Measurements from ENCODE around the gene RNF121.
"Not testable (repeated sequence)": the region's sequence is repeated elsewhere in the genome, so short reads cannot be mapped to it uniquely, and the experiment has no call there.

The RNF121 gene

GRCh38 chr11:71928737-71929443 is at the start of gene RNF121:
RNF121 (plus strand) TSS chr11:71929046; CDS start chr11:71929062, 16 bp downstream.
- DNase-seq (ENCODE audit: low spot score) = peak; percentile 97

DNA sequence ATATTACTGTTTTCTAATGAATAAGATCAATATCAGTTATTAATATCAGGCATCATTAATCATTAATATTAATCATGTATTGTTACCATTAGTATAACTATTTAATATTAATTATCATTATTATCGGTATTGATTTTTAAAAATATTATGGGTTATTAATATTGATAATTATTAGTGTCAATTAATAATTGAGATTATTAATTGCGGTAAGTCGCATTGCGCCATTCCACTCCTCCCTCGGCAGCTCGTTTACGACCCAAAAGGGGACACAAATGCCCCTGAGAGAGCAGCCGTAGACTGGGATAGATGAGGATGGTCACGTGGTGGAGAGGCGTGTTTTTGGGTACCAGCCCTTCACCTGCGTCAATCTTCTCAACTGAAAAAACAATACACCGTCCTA is 43.0 kb upstream of the RNF121 start:
- not testable (repeated sequence) for DNase-seq (ENCODE audit: low spot score)

DNA sequence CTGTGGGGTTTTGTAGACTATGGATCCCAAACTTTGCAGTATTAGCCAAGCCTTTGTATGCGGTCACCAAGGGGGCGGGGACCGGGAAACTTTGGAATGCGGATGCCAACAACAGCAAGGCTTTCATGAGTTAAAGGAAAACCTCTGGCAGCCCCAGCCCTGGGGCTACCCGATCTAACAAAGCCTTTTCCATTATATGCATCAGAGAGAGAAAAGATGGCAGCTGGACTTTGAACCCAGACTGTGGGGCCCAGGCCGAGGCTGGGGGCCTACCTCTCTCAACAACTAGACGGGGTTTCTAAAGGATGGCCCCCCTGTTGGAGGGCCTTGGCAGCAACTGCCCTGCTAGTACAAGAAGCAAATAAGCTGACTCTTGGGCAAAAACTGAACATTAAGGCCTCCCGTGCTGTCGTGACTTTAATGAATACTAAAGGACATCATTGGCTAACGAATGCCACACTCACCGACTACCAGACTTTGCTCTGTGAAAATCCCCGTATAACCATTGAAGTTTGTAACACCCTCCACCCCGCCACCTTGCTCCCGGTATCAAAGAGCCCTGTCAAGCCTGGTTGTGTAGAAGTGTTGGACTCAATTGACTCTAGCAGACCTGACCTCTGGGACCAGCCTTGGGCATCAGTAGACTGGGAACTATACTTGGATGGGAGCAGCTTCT is 40.4 kb upstream of the RNF121 start:
- DNase-seq (ENCODE audit: low spot score) = not testable (repeated sequence)

GRCh38 chr11:71889181-71889872 is 39.5 kb upstream of the RNF121 start:
- not testable (repeated sequence) for DNase-seq (ENCODE audit: low spot score)

DNA sequence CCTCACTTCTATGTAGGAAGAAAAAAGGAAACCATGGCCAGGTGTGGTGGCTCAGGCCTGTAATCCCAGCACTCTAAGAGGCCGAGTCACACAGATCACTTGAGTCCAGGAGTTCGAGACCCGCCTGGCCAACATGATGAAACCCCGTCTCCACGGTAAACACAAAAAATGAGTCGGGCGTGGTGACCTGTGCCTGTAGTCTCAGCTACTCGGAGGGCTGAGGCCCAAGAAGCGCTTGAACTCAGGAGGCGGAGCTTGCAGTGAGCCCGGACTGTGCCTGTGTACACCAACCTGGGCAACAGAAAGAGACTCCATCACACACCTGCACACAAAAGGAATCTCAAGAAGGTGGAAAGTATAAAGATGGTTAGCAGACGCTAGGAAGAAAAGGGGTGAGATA is 32.9 kb upstream of the RNF121 start:
- no peak for DNase-seq (ENCODE audit: low spot score)

DNA sequence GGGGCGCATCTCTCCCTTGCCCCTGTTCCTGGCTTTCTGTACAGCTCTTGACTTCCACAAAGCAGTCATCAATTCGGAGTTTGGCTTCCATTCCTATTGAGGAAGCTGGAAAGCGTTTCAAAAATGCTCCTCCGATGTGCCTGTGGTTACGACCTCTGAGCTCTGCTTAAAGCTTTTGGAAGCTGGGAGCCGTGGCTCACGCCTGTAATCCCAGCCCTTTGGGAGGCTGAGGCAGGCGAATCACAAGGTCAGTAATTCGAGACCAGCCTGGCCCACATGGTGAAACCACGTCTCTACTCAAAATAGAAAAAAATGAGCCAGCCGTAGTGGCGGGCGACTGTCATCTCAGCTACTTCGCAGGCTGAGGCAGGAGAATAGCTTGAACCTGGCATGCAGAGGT is 27.7 kb upstream of the RNF121 start:
- DNase-seq (ENCODE audit: low spot score) = not testable (repeated sequence)

DNA sequence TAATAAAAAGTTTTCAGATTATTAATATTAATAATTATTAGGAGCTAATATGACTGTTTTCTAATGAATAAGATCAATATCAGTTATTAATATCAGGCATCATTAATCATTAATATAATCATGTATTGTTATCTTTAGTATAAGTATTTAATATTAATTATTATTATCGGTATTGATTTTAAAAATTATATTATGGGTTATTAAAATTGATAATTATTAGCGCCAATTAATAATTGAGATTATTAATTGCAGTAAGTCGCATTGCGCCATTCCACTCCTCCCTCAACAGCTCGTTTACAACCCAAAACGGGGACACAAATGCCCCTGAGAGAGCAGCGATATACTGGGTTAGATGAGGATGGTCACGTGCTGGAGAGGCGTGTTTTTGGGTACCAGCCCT is 20.6 kb upstream of the RNF121 start:
- no peak for DNase-seq (ENCODE audit: low spot score)

DNA sequence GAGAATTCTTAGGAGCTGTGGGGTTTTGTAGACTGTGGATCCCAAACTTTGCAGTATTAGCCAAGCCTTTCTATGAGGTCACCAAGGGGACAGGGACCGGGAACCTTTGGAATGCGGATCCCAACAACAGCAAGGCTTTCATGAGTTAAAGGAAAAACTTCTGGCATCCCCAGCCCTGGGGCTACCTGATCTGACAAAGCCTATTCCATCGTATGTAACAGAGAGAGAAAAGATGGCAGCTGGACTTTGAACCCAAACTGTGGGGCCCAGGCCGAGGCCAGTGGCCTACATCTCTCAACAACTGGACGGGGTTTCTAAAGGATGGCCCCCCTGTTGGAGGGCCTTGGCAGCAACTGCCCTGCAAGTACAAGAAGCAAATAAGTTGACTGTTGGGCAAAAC is 18.1 kb upstream of the RNF121 start:
- not testable (repeated sequence) for DNase-seq (ENCODE audit: low spot score)

DNA sequence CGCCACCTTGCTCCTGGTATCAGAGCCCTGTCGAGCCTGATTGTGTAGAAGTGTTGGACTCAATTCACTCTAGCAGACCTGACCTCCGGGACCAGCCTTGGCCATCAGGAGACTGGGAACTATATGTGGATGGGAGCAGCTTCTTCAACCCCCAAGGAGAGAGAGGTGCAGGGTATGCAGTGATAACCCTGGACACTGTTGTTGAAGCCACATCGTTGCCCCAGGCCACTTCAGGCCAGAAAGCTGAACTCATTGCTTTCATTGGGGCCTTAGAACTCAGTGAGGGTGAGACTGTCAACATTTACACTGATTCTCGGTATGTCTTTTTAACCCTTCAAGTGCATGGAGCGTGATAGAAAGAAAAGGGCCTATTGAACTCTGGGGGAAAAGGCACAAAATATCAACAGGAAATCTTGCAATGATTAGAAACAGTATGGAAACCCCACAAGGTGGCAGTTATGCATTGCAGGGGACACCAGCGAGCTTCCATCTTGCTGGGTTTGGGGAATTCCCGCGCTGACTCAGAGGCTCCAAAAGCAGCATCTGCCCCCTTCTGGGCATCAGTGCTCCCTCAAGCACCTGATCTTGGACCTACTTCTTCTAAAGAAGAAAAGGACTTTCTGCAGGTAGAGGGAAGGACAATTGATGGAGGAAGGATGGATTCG is 17.4 kb upstream of the RNF121 start:
- DNase-seq (ENCODE audit: low spot score) = not testable (repeated sequence)

DNA sequence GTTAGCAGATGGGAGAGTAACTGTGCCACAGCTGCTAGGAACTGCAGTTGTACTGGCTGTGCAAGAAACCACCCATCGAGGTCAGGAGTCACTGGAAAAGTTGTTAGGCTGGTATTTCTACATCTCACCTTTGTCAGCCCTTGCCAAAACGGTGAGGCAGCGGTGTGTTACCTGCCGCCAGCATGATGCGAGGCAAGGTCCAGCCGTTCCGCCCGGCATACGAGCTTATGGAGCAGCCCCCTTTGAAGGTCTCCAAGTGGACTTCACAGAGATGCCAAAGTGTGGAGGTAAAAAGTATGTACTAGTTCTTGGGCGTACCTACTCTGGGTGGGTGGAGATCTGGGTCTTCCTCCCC is 16.9 kb upstream of the RNF121 start:
- not testable (repeated sequence) for DNase-seq (ENCODE audit: low spot score)

- no peak for DNase-seq (ENCODE audit: low spot score)
Measured at GRCh38 chr11:71913756-71914526, 14.9 kb upstream of the RNF121 start.

- no peak for DNase-seq (ENCODE audit: low spot score)
Measured at GRCh38 chr11:71914617-71915189, 14.1 kb upstream of the RNF121 start.

- DNase-seq (ENCODE audit: low spot score) = no peak
Measured at GRCh38 chr11:71917646-71918140, 11.2 kb upstream of the RNF121 start.

DNA sequence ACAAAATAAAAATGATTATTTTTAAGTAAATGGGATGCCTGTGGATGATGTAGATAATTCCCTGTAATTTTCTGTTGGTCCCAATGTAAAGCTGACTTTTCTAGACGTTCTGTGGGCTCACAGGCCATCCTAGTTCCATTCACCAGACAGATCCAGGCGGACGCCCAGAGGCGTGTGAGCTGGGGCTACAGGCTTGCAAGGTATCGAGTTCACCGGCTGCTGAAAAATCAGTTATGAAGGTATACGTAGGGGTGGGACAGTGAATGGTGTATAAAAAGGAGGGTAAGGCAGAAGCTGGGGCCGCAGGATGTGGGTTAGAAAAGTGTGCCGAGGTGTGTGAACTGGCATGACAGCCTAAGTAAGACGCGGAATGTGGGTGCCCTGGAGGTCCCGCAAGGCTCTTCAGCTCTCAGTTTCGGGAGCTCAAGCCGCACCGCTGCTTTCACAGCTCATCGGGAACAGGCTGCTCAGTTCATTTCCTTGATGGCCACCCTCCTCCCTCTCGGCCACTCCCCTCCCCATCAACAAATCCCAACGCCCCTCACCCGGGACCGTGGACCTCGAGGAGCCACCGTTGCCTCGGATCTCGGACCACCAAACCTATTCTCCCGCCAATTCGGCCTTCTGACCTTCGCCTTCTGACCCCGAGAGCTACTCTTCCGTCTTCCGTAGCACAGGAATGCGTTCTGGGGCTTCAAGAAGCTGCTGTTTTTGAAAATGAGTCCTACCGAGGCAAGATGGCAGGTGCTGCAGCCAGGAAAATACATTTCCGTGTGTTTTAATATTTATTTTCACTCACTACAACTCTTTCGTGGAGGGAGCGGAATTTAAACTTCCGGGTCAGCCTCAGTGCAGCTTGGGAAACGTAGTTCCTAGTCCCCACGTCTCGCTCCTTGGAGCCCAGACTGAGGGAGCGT is 768 bp upstream of the RNF121 start, which contains the start of gene XNDC1N:
TSS of gene XNDC1N (minus strand) at position 775 of the 917 bp plus-strand sequence. CDS start 5,241 bp downstream, outside the sequence.
- DNase-seq (ENCODE audit: low spot score) = peak; percentile 88

GRCh38 chr11:71929491-71929890 is 645 bp downstream of the RNF121 start:
- no peak for DNase-seq (ENCODE audit: low spot score)

GRCh38 chr11:71930556-71931244 is 1.9 kb downstream of the RNF121 start:
- DNase-seq (ENCODE audit: low spot score) = no peak

DNA sequence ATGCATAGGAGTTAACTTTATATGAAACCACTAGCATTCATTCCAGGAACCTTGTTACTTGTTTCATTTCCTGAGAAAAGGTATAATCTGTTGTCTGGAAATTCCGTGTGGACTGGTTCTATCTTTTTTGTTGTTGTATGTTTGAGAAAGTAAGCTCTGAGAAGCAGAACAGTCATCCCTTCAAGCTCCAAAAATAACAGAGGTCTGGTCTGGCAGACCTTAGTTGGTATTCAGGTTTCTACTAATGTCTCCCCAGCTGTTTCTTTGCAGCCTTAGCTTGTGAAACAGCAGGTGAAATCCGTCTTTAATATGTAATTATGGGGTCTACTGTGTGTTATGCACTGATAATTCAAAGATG is 2.4 kb downstream of the RNF121 start:
- DNase-seq (ENCODE audit: low spot score) = no peak

- no peak for DNase-seq (ENCODE audit: low spot score)
Measured at GRCh38 chr11:71933141-71933933, 4.5 kb downstream of the RNF121 start.

GRCh38 chr11:71934213-71934612 is 5.4 kb downstream of the RNF121 start:
- DNase-seq (ENCODE audit: low spot score) = no peak

All from LoVo (cell line).